CD4-positive, alpha-beta T cell (primary cell): Measurements from ENCODE around the gene KCND1. TPM values are rescaled to one million over a fixed set of nuclear protein-coding genes. Genes with fewer than 3 reads are reported as not detected.
"Not testable (repeated sequence)": the region's sequence is repeated elsewhere in the genome, so short reads cannot be mapped to it uniquely, and the experiment has no call there.

Source experiments
- ATAC-seq: fragments of 200-7000 bp; cut with Tn5 transposase; one replicate; pipeline ENCODE4 v1.10.0; 2022; ENCODE audit warnings: mild to moderate bottlenecking; ENCODE audit not compliant: poor library complexity
- CTCF ChIA-PET: fragments of 350-600 bp; sonication (Branson Sonifier 250); formaldehyde crosslinking; loops from one replicate; lab custom pipeline; 2021; ENCODE audit warnings: antibody characterized with exemption, inconsistent platforms; lab: Charles Lee
- POLR2A ChIA-PET: fragments of 350-600 bp; sonication (Branson Sonifier 250); formaldehyde crosslinking; loops from one replicate; lab custom pipeline; 2021; ENCODE audit warnings: antibody characterized with exemption, inconsistent platforms; lab: Charles Lee
- DNase-seq, 14 experiments: peaks; one replicate each; pipeline ENCODE4 v3.0.0-alpha.2; 2013 to 2020; ENCODE audit warnings: mixed read lengths in 2 of 14
- H3K27ac ChIP-seq, 2 donors: one replicate each; pipeline versions ENCODE4 v1.5.1 to v1.7.0; 2013; ENCODE audit warnings: low read length in 2 of 2, low read depth in 1 of 2, mild to moderate bottlenecking in 1 of 2
- H3K27me3 ChIP-seq, 2 experiments: 1 replicate in 1 of 2; 2 replicates in 1 of 2; pipeline versions ENCODE4 v1.6.1 to v1.7.0; 2013; ENCODE audit warnings: low read length in 2 of 2, control low read depth in 1 of 2, mild to moderate bottlenecking in 1 of 2, moderate library complexity in 1 of 2; ENCODE audit not compliant: insufficient read depth in 2 of 2, control insufficient read depth in 1 of 2
- H3K36me3 ChIP-seq: one replicate; pipeline ENCODE4 v1.6.1; 2013; ENCODE audit warnings: low read length, control low read depth; ENCODE audit not compliant: insufficient read depth
- H3K4me1 ChIP-seq: one replicate; pipeline ENCODE4 v1.6.1; 2013; ENCODE audit warnings: low read length, control low read depth; ENCODE audit not compliant: insufficient read depth
- H3K4me3 ChIP-seq: one replicate; pipeline ENCODE4 v1.5.1; 2013; ENCODE audit warnings: mild to moderate bottlenecking, low read length, moderate library complexity
- H3K9me3 ChIP-seq, 2 experiments: 1 replicate in 1 of 2; 2 replicates in 1 of 2; pipeline versions ENCODE4 v1.6.1 to v1.7.0; 2013; ENCODE audit warnings: low read length in 2 of 2, mild to moderate bottlenecking in 2 of 2, control low read depth in 1 of 2, moderate library complexity in 1 of 2; ENCODE audit not compliant: control insufficient read depth in 1 of 2, insufficient read depth in 1 of 2
- H3K27ac Mint-ChIP-seq: one replicate; pipeline ENCODE4 v1.8.0; 2020; ENCODE audit warnings: mixed read lengths
- H3K27me3 Mint-ChIP-seq: one replicate; pipeline ENCODE4 v1.8.0; 2021; ENCODE audit warnings: mixed read lengths
- H3K36me3 Mint-ChIP-seq: one replicate; pipeline ENCODE4 v1.8.0; 2021; ENCODE audit warnings: low read depth, mixed read lengths
- H3K4me1 Mint-ChIP-seq: one replicate; pipeline ENCODE4 v1.8.0; 2021; ENCODE audit warnings: low read depth, mixed read lengths
- H3K4me3 Mint-ChIP-seq: one replicate; pipeline ENCODE4 v1.8.0; 2020; ENCODE audit warnings: mild to moderate bottlenecking, mixed read lengths
- H3K9me3 Mint-ChIP-seq: one replicate; pipeline ENCODE4 v1.8.0; 2020; ENCODE audit warnings: mixed read lengths
- CTCF ChIP-seq: fragments of 200-600 bp; IDR thresholded peaks from one replicate; pipeline ENCODE4 v1.8.0; 2022; ENCODE audit warnings: antibody characterized with exemption, mild to moderate bottlenecking
- intact Hi-C, 2 experiments: fragments of 100-400 bp; cut with DNase I in 1 of 2; cut with micrococcal nuclease in 1 of 2; formaldehyde crosslinking; loops; one replicate each; pipeline versions ENCODE4 v1.15.1 to v1.9.0; 2023 to 2025; cut with DNase I, micrococcal nuclease
- total RNA-seq, 174 experiments: library from RNA in 2 of 174; stranded (reverse) in 2 of 174; gene quantifications; one replicate each; pipeline ENCODE4 v1.2.3 and lab custom pipeline; 2021 to 2026

Gene KCND1
- total RNA-seq, 2 experiments from 2014 or later, result 1.5 to 2.7 TPM

- intact Hi-C loops, result no loop called here
- H3K9me3 Mint-ChIP-seq, result no peaks in the 10 kb centered on the region
- H3K36me3 Mint-ChIP-seq, result peaks cover 62% of the 10 kb centered on the region
- ChIA-PET POLR2A (no interaction called here), CTCF (no interaction called here)
- H3K4me1 ChIP-seq, result no peaks in the 10 kb centered on the region
- H3K27me3 Mint-ChIP-seq, result no peaks in the 10 kb centered on the region
- H3K27ac Mint-ChIP-seq, result no peak overlapping the region
- no peak for DNase-seq
- no peak overlapping the region for H3K4me3 ChIP-seq
- H3K4me3 Mint-ChIP-seq, result no peak overlapping the region
- ATAC-seq, result no peak
- H3K36me3 ChIP-seq, result peaks cover 53% of the 10 kb centered on the region
- H3K9me3 ChIP-seq, result no peaks in the 10 kb centered on the region
- H3K4me1 Mint-ChIP-seq, result no peaks in the 10 kb centered on the region
- TF ChIP-seq CTCF, result no peak
- H3K27ac ChIP-seq, result no peak overlapping the region
- no peaks in the 10 kb centered on the region for H3K27me3 ChIP-seq
Observed at GRCh38 chrX:48983081-48983480, 11.4 kb upstream of the KCND1 start.

GRCh38 chrX:48981178-48981577, 9.5 kb upstream of the KCND1 start:
- H3K4me3 ChIP-seq, result no peak overlapping the region
- intact Hi-C loops, result no loop called here
- ATAC-seq (no peak), DNase-seq (no peak)
- Mint-ChIP-seq H3K36me3 (peaks cover 73% of the 10 kb centered on the region), H3K27ac (no peak overlapping the region), H3K4me3 (no peak overlapping the region), H3K27me3 (no peaks in the 10 kb centered on the region), H3K9me3 (no peaks in the 10 kb centered on the region), H3K4me1 (no peaks in the 10 kb centered on the region)
- H3K4me1 ChIP-seq, result no peaks in the 10 kb centered on the region
- H3K9me3 ChIP-seq, result no peaks in the 10 kb centered on the region
- no peak overlapping the region for H3K27ac ChIP-seq
- POLR2A ChIA-PET, result no interaction called here
- no peaks in the 10 kb centered on the region for H3K27me3 ChIP-seq
- no peak for TF ChIP-seq CTCF
- peaks cover 54% of the 10 kb centered on the region for H3K36me3 ChIP-seq
- CTCF ChIA-PET, result no interaction called here

- intact Hi-C loops, result not testable (repeated sequence)
Observed at GRCh38 chrX:48980341-48980740, 8.7 kb upstream of the KCND1 start.

GRCh38 chrX:48978226-48978625, 6.6 kb upstream of the KCND1 start:
- H3K4me3 ChIP-seq, result no peak overlapping the region
- no peaks in the 10 kb centered on the region for H3K9me3 ChIP-seq
- ATAC-seq (no peak), DNase-seq (no peak)
- Mint-ChIP-seq H3K9me3 (no peaks in the 10 kb centered on the region), H3K4me1 (peaks cover 3% of the 10 kb centered on the region), H3K27me3 (no peaks in the 10 kb centered on the region), H3K36me3 (peaks cover 72% of the 10 kb centered on the region), H3K4me3 (no peak overlapping the region), H3K27ac (no peak overlapping the region)
- peaks cover 44% of the 10 kb centered on the region for H3K36me3 ChIP-seq
- ChIA-PET CTCF (no interaction called here), POLR2A (no interaction called here)
- no peaks in the 10 kb centered on the region for H3K27me3 ChIP-seq
- intact Hi-C loops, result no loop called here
- H3K4me1 ChIP-seq, result no peaks in the 10 kb centered on the region
- H3K27ac ChIP-seq, result no peak overlapping the region
- no peak for TF ChIP-seq CTCF

More at GRCh38 chrX:48980341-48980740, 8.7 kb upstream of the KCND1 start:
- H3K27me3 Mint-ChIP-seq, H3K4me1 ChIP-seq, H3K27ac Mint-ChIP-seq, H3K4me3 Mint-ChIP-seq, DNase-seq, H3K4me3 ChIP-seq, H3K27me3 ChIP-seq, H3K9me3 Mint-ChIP-seq, H3K4me1 Mint-ChIP-seq, POLR2A ChIA-PET, CTCF ChIA-PET, H3K9me3 ChIP-seq, H3K27ac ChIP-seq, ATAC-seq: not testable (repeated sequence)
- peaks cover 73% of the 10 kb centered on the region for H3K36me3 Mint-ChIP-seq
- peaks cover 57% of the 10 kb centered on the region for H3K36me3 ChIP-seq
